CD4-positive, alpha-beta memory T cell (primary cell): Measurements from ENCODE around the gene GNAI2. TPM values are rescaled to one million over a fixed set of nuclear protein-coding genes. Genes with fewer than 3 reads are reported as not detected.

ENCODE experiments used
- CTCF ChIA-PET: fragments of 350-600 bp; sonication (Branson Sonifier 250); formaldehyde crosslinking; loops from one replicate; lab custom pipeline; 2021; ENCODE audit warnings: inconsistent platforms; ENCODE audit not compliant: partially characterized antibody; lab: Charles Lee
- POLR2A ChIA-PET: fragments of 350-600 bp; sonication (Branson Sonifier 250); formaldehyde crosslinking; loops from one replicate; lab custom pipeline; 2021; ENCODE audit not compliant: partially characterized antibody; lab: Charles Lee
- DNase-seq, 5 donors: peaks; one replicate each; pipeline versions ENCODE4 v3.0.0 to v3.0.0-alpha.2; 2020 to 2022; ENCODE audit warnings: mixed read lengths in 1 of 5
- H3K27ac ChIP-seq: one replicate; pipeline ENCODE4 v1.7.0; 2013; ENCODE audit warnings: low read depth, low read length
- H3K27me3 ChIP-seq: 2 replicates; pipeline ENCODE4 v1.7.0; 2013; ENCODE audit warnings: mild to moderate bottlenecking, low read length, moderate library complexity; ENCODE audit not compliant: insufficient read depth
- H3K36me3 ChIP-seq: 2 replicates; pipeline ENCODE4 v1.7.0; 2013; ENCODE audit warnings: mild to moderate bottlenecking, low read length, moderate library complexity; ENCODE audit not compliant: insufficient read depth
- H3K4me1 ChIP-seq: 2 replicates; pipeline ENCODE4 v1.7.0; 2013; ENCODE audit warnings: mild to moderate bottlenecking, low read length, moderate library complexity; ENCODE audit not compliant: insufficient read depth
- H3K4me3 ChIP-seq, 2 donors: one replicate each; pipeline ENCODE4 v1.7.0; 2013; ENCODE audit warnings: low read length in 2 of 2, mild to moderate bottlenecking in 1 of 2
- H3K9me3 ChIP-seq, 2 donors: one replicate each; pipeline ENCODE4 v1.7.0; 2013; ENCODE audit warnings: low read length in 2 of 2, control low read depth in 1 of 2; ENCODE audit not compliant: control insufficient read depth in 1 of 2
- H3K27ac Mint-ChIP-seq, 7 donors: one replicate each; pipeline ENCODE4 v1.8.0; 2020 to 2021; ENCODE audit warnings: mixed read lengths in 7 of 7, mild to moderate bottlenecking in 6 of 7, inconsistent platforms in 3 of 7, moderate library complexity in 3 of 7
- H3K27me3 Mint-ChIP-seq, 2 donors: one replicate each; pipeline ENCODE4 v1.8.0; 2020 to 2021; ENCODE audit warnings: mixed read lengths in 2 of 2
- H3K36me3 Mint-ChIP-seq, 2 donors: one replicate each; pipeline ENCODE4 v1.8.0; 2020 to 2021; ENCODE audit warnings: mixed read lengths in 2 of 2, inconsistent platforms in 1 of 2, mild to moderate bottlenecking in 1 of 2
- H3K4me1 Mint-ChIP-seq, 4 donors: one replicate each; pipeline ENCODE4 v1.8.0; 2020 to 2021; ENCODE audit warnings: mixed read lengths in 4 of 4, mild to moderate bottlenecking in 1 of 4
- H3K4me3 Mint-ChIP-seq, 8 donors: one replicate each; pipeline ENCODE4 v1.8.0; 2020 to 2021; ENCODE audit warnings: mixed read lengths in 8 of 8, mild to moderate bottlenecking in 7 of 8, moderate library complexity in 6 of 8, inconsistent platforms in 3 of 8
- H3K9me3 Mint-ChIP-seq, 8 donors: one replicate each; pipeline ENCODE4 v1.8.0; 2020 to 2021; ENCODE audit warnings: mixed read lengths in 8 of 8, mild to moderate bottlenecking in 5 of 8, inconsistent platforms in 3 of 8, moderate library complexity in 1 of 8
- intact Hi-C: fragments of 100-400 bp; cut with micrococcal nuclease; formaldehyde crosslinking; loops from one replicate; pipeline ENCODE4 v1.15.1; 2023
- polyA plus RNA-seq, 2 donors: library from polyadenylated mRNA; unstranded; fragments of 300-500 nt; fragmentation: Illumina TruSeq; gene quantifications; one replicate each; pipeline ENCODE4 v1.2.3, GENCODE V29; 2021
- total RNA-seq, 2 experiments: library from RNA; stranded (reverse); gene quantifications; one replicate each; pipeline ENCODE4 v1.2.3, GENCODE V29; 2021

The GNAI2 gene
- total and polyA plus RNA-seq, 4 experiments from 2014 or later: 292 to 615 (median 416) TPM

GRCh38 chr3:50246517-50246954 lies 10.5 kb downstream of the GNAI2 start:
- H3K36me3 Mint-ChIP-seq: peaks cover 0 to 36% of the 10 kb centered on the region in 2 donors
- H3K9me3 Mint-ChIP-seq: no peaks in the 10 kb centered on the region
- H3K27ac Mint-ChIP-seq: peak overlapping the region; percentile 92 to 98 (median 95)
- Histone ChIP-seq H3K27me3 (no peaks in the 10 kb centered on the region), H3K36me3 (peaks cover 22% of the 10 kb centered on the region), H3K27ac (peak overlapping the region; percentile 76), H3K4me1 (peaks cover 97% of the 10 kb centered on the region), H3K9me3 (no peaks in the 10 kb centered on the region), H3K4me3 (peak overlapping the region; percentile 24 to 44)
- H3K4me1 Mint-ChIP-seq: peaks cover 45 to 89% (median 70%) of the 10 kb centered on the region in 4 donors
- POLR2A ChIA-PET: interaction anchor here (0.7 to 11.2 kb wide), 13 partner anchors 9 to 111 kb away, joined by 3 to 150 read pairs (median 8); partner anchors contain the start of genes GNAI2, HYAL3, IFRD2 and NAA80
- no peaks in the 10 kb centered on the region for H3K27me3 Mint-ChIP-seq
- intact Hi-C loops: loop anchor here (1.0 kb wide), 5 partner anchors 8 to 52 kb away; partner anchors contain the start of gene IFRD2
- H3K4me3 Mint-ChIP-seq: peak overlapping the region; percentile 75 to 88 (median 80)
- CTCF ChIA-PET: interaction anchor here (0.7 to 6.4 kb wide), 29 partner anchors 10 to 156 kb away, joined by 3 to 238 read pairs (median 4); partner anchors contain the start of genes GNAI2, GNAT1, HYAL3 and LSMEM2
- DNase-seq: peak; percentile 80 to 95 (median 84)

- Mint-ChIP-seq H3K4me1 (peaks cover 36 to 75% (median 56%) of the 10 kb centered on the region in 4 donors), H3K4me3 (peak overlapping the region in 2 of 8 donors; percentile 2 to 62), H3K27ac (peak overlapping the region; percentile 23 to 98 (median 84)), H3K36me3 (peaks cover 4 to 34% of the 10 kb centered on the region in 2 donors), H3K9me3 (no peaks in the 10 kb centered on the region), H3K27me3 (no peaks in the 10 kb centered on the region)
- POLR2A ChIA-PET: interaction anchor here (0.8 to 11.2 kb wide), 5 partner anchors 11 to 89 kb away, joined by 3 to 150 read pairs (median 35); partner anchors contain the start of gene GNAI2
- intact Hi-C loops: no loop called here
- H3K27ac ChIP-seq: peak overlapping the region; percentile 76
- no peak overlapping the region for H3K4me3 ChIP-seq
- H3K27me3 ChIP-seq: no peaks in the 10 kb centered on the region
- CTCF ChIA-PET: interaction anchor here (4.1 to 6.4 kb wide), 4 partner anchors 11 to 55 kb away, joined by 28 to 238 read pairs (median 76); partner anchors contain the start of genes GNAI2 and GNAT1
- peaks cover 39% of the 10 kb centered on the region for H3K36me3 ChIP-seq
- peaks cover 83% of the 10 kb centered on the region for H3K4me1 ChIP-seq
- H3K9me3 ChIP-seq: no peaks in the 10 kb centered on the region
- DNase-seq: no peak
Measured at GRCh38 chr3:50248387-50248786, 12.4 kb downstream of the GNAI2 start.

GRCh38 chr3:50249457-50249856 lies 13.5 kb downstream of the GNAI2 start:
- intact Hi-C loops: no loop called here
- peaks cover 46% of the 10 kb centered on the region for H3K36me3 ChIP-seq
- no peaks in the 10 kb centered on the region for H3K27me3 Mint-ChIP-seq
- peak overlapping the region; percentile 76 for H3K27ac ChIP-seq
- no peak overlapping the region for H3K4me3 ChIP-seq
- H3K4me1 Mint-ChIP-seq: peaks cover 31 to 69% (median 47%) of the 10 kb centered on the region in 4 donors
- H3K9me3 ChIP-seq: no peaks in the 10 kb centered on the region
- H3K27me3 ChIP-seq: no peaks in the 10 kb centered on the region
- peak overlapping the region in 5 of 7 donors; percentile 29 to 76 (median 35) for H3K27ac Mint-ChIP-seq
- peaks cover 76% of the 10 kb centered on the region for H3K4me1 ChIP-seq
- no peak overlapping the region for H3K4me3 Mint-ChIP-seq
- DNase-seq: no peak
- ChIA-PET CTCF (interaction anchor here (1.4 to 6.4 kb wide), 4 partner anchors 10 to 56 kb away, joined by 3 to 238 read pairs (median 58); partner anchors contain the start of gene GNAT1), POLR2A (interaction anchor here (0.6 to 4.5 kb wide), 7 partner anchors 11 to 88 kb away, joined by 3 to 35 read pairs (median 5); partner anchors contain the start of gene GNAI2)
- H3K9me3 Mint-ChIP-seq: no peaks in the 10 kb centered on the region
- H3K36me3 Mint-ChIP-seq: peaks cover 8 to 37% of the 10 kb centered on the region in 2 donors

GRCh38 chr3:50250514-50250913 lies 14.5 kb downstream of the GNAI2 start:
- Mint-ChIP-seq H3K36me3 (peaks cover 8 to 40% of the 10 kb centered on the region in 2 donors), H3K27ac (peak overlapping the region in 6 of 7 donors; percentile 74 to 88 (median 78))
- peak overlapping the region; percentile 25 for H3K27ac ChIP-seq

GRCh38 chr3:50251220-50251619 lies 15.2 kb downstream of the GNAI2 start:
- Mint-ChIP-seq H3K27ac (peak overlapping the region in 6 of 7 donors; percentile 39 to 81 (median 70)), H3K36me3 (peaks cover 8 to 41% of the 10 kb centered on the region in 2 donors), H3K27me3 (no peaks in the 10 kb centered on the region), H3K4me3 (peak overlapping the region in 2 of 8 donors; percentile 10 to 38), H3K4me1 (peaks cover 27 to 53% (median 35%) of the 10 kb centered on the region in 4 donors), H3K9me3 (no peaks in the 10 kb centered on the region)
- peaks cover 57% of the 10 kb centered on the region for H3K36me3 ChIP-seq
- POLR2A ChIA-PET: no interaction called here
- H3K4me1 ChIP-seq: peaks cover 58% of the 10 kb centered on the region
- no peaks in the 10 kb centered on the region for H3K9me3 ChIP-seq
- H3K27me3 ChIP-seq: no peaks in the 10 kb centered on the region
- no peak overlapping the region for H3K4me3 ChIP-seq
- no peak overlapping the region for H3K27ac ChIP-seq
- intact Hi-C loops: no loop called here
- CTCF ChIA-PET: interaction anchor here (0.9 to 6.4 kb wide), 5 partner anchors 8 to 57 kb away, joined by 3 to 238 read pairs (median 6); no protein-coding TSS in a partner anchor
- DNase-seq: no peak

More at GRCh38 chr3:50250514-50250913, 14.5 kb downstream of the GNAI2 start:
- Histone ChIP-seq H3K36me3 (peaks cover 53% of the 10 kb centered on the region), H3K27me3 (no peaks in the 10 kb centered on the region), H3K4me1 (peaks cover 65% of the 10 kb centered on the region), H3K4me3 (no peak overlapping the region), H3K9me3 (no peaks in the 10 kb centered on the region)
- intact Hi-C loops: no loop called here
- POLR2A ChIA-PET: interaction anchor here (1.0 to 4.5 kb wide), 5 partner anchors 9 to 87 kb away, joined by 3 to 35 read pairs (median 5); partner anchors contain the start of gene GNAI2
- Mint-ChIP-seq H3K4me3 (peak overlapping the region in 1 of 8 donors; percentile 33), H3K9me3 (no peaks in the 10 kb centered on the region), H3K27me3 (no peaks in the 10 kb centered on the region), H3K4me1 (peaks cover 28 to 60% (median 41%) of the 10 kb centered on the region in 4 donors)
- CTCF ChIA-PET: interaction anchor here (1.0 to 6.4 kb wide), 7 partner anchors 9 to 58 kb away, joined by 3 to 238 read pairs (median 6); partner anchors contain the start of genes GNAI2 and GNAT1
- DNase-seq: no peak

GRCh38 chr3:50254577-50255250 lies 18.7 kb downstream of the GNAI2 start:
- H3K4me3 Mint-ChIP-seq: no peak overlapping the region
- ChIA-PET POLR2A (interaction anchor here (1.2 to 1.5 kb wide), 2 partner anchors 18 to 19 kb away, joined by 5 read pairs; partner anchors contain the start of gene GNAI2), CTCF (interaction anchor here (1.7 to 2.8 kb wide), 2 partner anchors 60 kb away, joined by 8 to 12 read pairs; no protein-coding TSS in a partner anchor)
- H3K4me1 ChIP-seq: peaks cover 27% of the 10 kb centered on the region
- no peak overlapping the region for H3K27ac ChIP-seq
- peaks cover 15 to 27% (median 19%) of the 10 kb centered on the region in 4 donors for H3K4me1 Mint-ChIP-seq
- no peaks in the 10 kb centered on the region for H3K27me3 ChIP-seq
- H3K36me3 Mint-ChIP-seq: peaks cover 23 to 60% of the 10 kb centered on the region in 2 donors
- no peaks in the 10 kb centered on the region for H3K9me3 Mint-ChIP-seq
- no peaks in the 10 kb centered on the region for H3K27me3 Mint-ChIP-seq
- intact Hi-C loops: no loop called here
- peaks cover 78% of the 10 kb centered on the region for H3K36me3 ChIP-seq
- H3K27ac Mint-ChIP-seq: peak overlapping the region in 3 of 7 donors; percentile 18 to 86 (median 44)
- no peak overlapping the region for H3K4me3 ChIP-seq
- no peaks in the 10 kb centered on the region for H3K9me3 ChIP-seq
- DNase-seq: no peak
